ENCODE results near the gene PCOLCE2. TPM values are rescaled to one million over a fixed set of nuclear protein-coding genes. Genes with fewer than 3 reads are reported as not detected.

The PCOLCE2 gene
- total RNA-seq, 2 donors from 2014 or later: 79.1 to 148 TPM

GRCh38 chr3:142892714-142893113 is 3.8 kb upstream of the PCOLCE2 start:
- Histone ChIP-seq H3K36me3 (no peaks in the 10 kb centered on the region), H3K4me3 (no peak overlapping the region), H3K4me1 (peaks cover 0 to 3% of the 10 kb centered on the region in 2 donors), H3K27me3 (no peaks in the 10 kb centered on the region), H3K27ac (no peak overlapping the region), H3K9me3 (no peaks in the 10 kb centered on the region)
- TF ChIP-seq, protein P1, sequence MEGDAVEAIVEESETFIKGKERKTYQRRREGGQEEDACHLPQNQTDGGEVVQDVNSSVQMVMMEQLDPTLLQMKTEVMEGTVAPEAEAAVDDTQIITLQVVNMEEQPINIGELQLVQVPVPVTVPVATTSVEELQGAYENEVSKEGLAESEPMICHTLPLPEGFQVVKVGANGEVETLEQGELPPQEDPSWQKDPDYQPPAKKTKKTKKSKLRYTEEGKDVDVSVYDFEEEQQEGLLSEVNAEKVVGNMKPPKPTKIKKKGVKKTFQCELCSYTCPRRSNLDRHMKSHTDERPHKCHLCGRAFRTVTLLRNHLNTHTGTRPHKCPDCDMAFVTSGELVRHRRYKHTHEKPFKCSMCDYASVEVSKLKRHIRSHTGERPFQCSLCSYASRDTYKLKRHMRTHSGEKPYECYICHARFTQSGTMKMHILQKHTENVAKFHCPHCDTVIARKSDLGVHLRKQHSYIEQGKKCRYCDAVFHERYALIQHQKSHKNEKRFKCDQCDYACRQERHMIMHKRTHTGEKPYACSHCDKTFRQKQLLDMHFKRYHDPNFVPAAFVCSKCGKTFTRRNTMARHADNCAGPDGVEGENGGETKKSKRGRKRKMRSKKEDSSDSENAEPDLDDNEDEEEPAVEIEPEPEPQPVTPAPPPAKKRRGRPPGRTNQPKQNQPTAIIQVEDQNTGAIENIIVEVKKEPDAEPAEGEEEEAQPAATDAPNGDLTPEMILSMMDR (IDR thresholded peaks at IDR 0.05): no peak
- DNase-seq (ENCODE audit: low spot score): no peak

GRCh38 chr3:142890592-142890991 is 1.7 kb upstream of the PCOLCE2 start:
- Histone ChIP-seq H3K4me1 (no peaks in the 10 kb centered on the region), H3K9me3 (no peaks in the 10 kb centered on the region), H3K27ac (peak overlapping the region in 1 of 2 donors; percentile 92), H3K27me3 (no peaks in the 10 kb centered on the region), H3K36me3 (no peaks in the 10 kb centered on the region), H3K4me3 (no peak overlapping the region)
- no peak for DNase-seq (ENCODE audit: low spot score)
- TF ChIP-seq, protein P1 (IDR thresholded peaks at IDR 0.05): no peak

DNA sequence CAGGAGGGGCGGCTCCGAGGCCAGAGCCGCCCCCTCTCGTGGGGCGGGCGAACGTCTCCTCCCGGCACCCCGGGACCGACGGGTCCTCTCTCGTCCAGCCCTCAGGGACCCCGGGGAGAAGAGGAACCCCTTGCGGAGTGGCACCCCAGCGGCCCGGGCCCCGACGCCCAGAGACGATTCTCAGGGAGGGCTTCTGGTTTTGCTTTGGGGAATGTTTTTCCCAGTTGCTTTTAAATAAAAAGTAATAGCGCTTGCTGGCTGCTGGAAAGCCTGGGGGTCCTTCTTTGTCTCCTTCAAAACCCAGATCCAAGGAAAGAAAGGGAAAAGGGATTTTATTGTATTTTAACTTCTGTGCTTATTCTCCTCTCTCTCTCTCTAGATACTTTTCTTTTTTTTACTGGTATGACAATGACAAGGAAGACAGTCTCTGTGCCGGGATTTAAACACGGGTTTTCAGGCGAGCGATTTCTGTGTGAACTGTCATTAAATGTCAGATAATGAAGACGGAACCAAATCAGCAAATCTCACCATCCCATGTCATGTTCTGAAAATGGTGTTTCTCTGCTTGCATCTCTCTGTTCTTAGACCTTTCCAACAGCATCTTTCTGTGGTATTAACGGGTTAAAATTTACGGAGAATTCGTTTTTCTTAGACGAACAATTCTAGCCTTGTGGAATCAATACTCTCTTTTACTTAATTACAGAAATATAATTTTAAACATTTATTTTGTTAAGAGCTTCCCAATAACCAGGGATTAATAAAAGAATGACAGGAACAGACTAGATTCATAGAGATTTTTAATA is 530 bp upstream of the PCOLCE2 start:
- no peaks in the 10 kb centered on the region for H3K4me1 ChIP-seq
- H3K4me3 ChIP-seq: peak overlapping the region; percentile 68 to 83
- no peak for DNase-seq (ENCODE audit: low spot score)
- no peaks in the 10 kb centered on the region for H3K27me3 ChIP-seq
- TF ChIP-seq, protein P1 (IDR thresholded peaks at IDR 0.05): no peak
- no peaks in the 10 kb centered on the region for H3K36me3 ChIP-seq
- H3K27ac ChIP-seq: peak overlapping the region; percentile 80 to 92
- no peaks in the 10 kb centered on the region for H3K9me3 ChIP-seq

- Histone ChIP-seq H3K9me3 (no peaks in the 10 kb centered on the region), H3K27ac (peak overlapping the region; percentile 80 to 92), H3K4me1 (no peaks in the 10 kb centered on the region), H3K4me3 (peak overlapping the region; percentile 68 to 83), H3K36me3 (no peaks in the 10 kb centered on the region), H3K27me3 (no peaks in the 10 kb centered on the region)
- TF ChIP-seq, protein P1 (IDR thresholded peaks at IDR 0.05): no peak
- DNase-seq (ENCODE audit: low spot score): peak; percentile 74
Observed at GRCh38 chr3:142888099-142888480, 793 bp downstream of the PCOLCE2 start.

DNA sequence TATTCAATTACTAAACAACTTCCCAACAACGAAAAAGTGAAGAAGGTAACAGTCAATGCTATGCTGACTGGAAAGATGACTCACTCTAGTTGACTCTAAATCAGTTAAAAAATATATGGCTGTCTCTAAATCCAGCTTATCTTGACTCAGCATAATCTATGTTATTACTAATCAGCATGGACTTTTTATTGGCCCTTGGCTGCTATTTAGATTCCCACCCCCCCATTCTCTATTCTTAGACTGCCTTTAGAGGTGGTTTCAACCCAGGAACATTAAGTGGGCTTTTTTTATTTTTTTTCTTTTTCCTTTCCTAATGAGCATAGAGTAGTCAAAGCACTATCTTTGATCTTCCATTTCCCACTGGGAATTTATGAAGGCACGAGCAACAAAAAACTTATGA is 1.9 kb downstream of the PCOLCE2 start:
- H3K4me3 ChIP-seq: peak overlapping the region in 1 of 2 donors; percentile 83
- peak overlapping the region in 1 of 2 donors; percentile 92 for H3K27ac ChIP-seq
- TF ChIP-seq, protein P1 (IDR thresholded peaks at IDR 0.05): no peak

More for the DNA sequence above, 1.9 kb downstream of the PCOLCE2 start:
- no peaks in the 10 kb centered on the region for H3K36me3 ChIP-seq
- no peaks in the 10 kb centered on the region for H3K9me3 ChIP-seq
- H3K27me3 ChIP-seq: no peaks in the 10 kb centered on the region
- DNase-seq (ENCODE audit: low spot score): no peak
- H3K4me1 ChIP-seq: no peaks in the 10 kb centered on the region

Data from right atrium auricular region (tissue), 2 donors.